Caki2 (cell line): Measurements from ENCODE around the gene ARMC9. TPM values are rescaled to one million over a fixed set of nuclear protein-coding genes. Genes with fewer than 3 reads are reported as not detected.
"Not testable (repeated sequence)": the region's sequence is repeated elsewhere in the genome, so short reads cannot be mapped to it uniquely, and the experiment has no call there.

Source experiments
- DNase-seq: peaks from one replicate; pipeline ENCODE4 v3.0.0-alpha.2; 2015; ENCODE audit warnings: low read depth
- in situ Hi-C: cut with HindIII; loops from 2 replicates; pipeline ENCODE4 v1.10.0; 2016; ENCODE audit warnings: low sequenced_read_pairs, low pct_unique_long_range_greater_than_20kb, mixed read lengths
- total RNA-seq: library from RNA; depleted of rRNA; stranded (reverse); fragments of >200 nt; shearing (Covaris generic); gene quantifications from 2 replicates; pipeline ENCODE4 v1.2.3, GENCODE V29; 2014; ENCODE audit warnings: low replicate concordance

ARMC9 gene
- total RNA-seq, 1 experiment from 2014 or later, result 39.8 TPM

DNA sequence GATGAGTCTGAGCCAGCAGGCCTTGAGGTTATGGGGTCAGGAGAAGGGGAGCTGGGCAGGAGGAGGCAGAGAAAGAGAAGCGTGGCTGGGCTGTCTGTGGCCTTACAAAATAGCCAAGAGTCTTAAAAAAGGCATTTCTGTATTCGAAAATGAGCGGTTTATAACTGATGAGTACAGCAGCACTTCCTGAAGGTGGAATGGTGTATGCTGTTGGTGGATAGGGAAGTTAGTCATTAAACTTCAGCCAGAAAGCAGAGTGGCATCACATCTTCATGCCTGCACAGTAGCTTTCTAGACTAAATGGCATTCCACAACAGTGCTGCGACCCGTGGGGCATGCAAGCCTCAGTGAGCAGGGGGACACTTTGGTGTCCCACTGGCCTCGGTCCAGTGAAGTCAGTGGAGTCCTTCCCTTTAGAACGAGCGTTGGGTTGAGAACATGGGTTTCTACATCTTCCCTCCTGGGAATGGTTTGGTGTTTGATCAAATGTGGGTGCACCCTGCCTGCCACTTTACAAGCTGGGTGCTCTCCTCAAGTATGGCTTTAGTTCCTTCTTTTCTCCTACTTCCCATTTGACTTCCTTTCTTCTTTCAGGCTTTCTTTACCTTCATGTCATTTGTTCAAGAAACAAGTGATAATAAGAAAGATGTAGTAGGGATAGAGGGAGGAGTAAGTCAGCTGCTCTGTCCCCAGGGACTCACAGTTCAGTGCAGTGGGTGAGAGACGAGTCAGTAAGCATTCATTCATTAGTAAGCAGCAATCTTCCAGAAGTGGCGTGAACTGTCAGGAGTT, 96.3 kb downstream of the ARMC9 start:
- no peak for DNase-seq
- in situ Hi-C loops, result no loop called here

DNA sequence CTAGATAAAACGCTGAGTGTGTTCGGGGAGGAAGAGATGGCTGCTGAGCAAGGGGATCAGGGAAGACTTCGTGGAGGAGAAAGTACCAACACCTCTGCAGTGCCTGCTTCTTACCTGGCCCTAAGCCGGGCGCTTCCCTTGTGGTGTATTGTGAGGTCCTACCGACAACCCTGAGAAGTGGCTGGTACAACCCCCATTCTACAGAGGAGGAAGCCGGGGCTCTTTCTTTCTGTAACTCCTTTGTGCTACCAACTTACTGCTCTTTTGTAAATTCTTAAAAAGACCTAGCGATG, 96.9 kb downstream of the ARMC9 start:
- no peak for DNase-seq
- in situ Hi-C loops, result no loop called here

DNA sequence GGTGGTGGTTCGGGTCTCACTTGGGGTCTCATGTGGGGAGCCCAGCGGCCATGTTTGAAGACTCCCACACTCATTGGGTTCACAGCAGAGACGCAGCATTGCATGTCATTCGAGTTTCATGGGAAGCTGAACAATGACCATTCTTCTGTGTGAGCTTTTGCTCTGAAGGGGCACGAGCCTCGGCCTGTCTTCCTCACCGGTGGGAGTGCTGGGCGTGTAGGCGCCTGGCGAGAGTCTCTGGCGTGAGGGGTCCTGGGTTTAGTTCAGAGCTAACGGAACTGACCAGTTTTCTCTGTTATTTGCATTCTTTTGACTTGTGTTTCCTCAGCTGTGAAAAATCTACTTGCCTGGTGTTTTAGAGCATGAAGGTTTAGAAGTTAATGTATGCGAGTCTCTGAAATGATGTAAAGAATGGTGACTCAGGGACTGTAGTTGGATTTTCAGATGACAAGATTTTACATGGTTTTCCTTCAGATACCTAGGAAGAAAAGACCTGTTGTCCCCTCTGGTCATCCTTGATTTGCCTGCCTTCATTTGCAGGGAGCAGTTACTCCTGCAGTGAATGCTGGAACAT, 98.1 kb downstream of the ARMC9 start:
- in situ Hi-C loops, result no loop called here
- DNase-seq, result no peak

DNA sequence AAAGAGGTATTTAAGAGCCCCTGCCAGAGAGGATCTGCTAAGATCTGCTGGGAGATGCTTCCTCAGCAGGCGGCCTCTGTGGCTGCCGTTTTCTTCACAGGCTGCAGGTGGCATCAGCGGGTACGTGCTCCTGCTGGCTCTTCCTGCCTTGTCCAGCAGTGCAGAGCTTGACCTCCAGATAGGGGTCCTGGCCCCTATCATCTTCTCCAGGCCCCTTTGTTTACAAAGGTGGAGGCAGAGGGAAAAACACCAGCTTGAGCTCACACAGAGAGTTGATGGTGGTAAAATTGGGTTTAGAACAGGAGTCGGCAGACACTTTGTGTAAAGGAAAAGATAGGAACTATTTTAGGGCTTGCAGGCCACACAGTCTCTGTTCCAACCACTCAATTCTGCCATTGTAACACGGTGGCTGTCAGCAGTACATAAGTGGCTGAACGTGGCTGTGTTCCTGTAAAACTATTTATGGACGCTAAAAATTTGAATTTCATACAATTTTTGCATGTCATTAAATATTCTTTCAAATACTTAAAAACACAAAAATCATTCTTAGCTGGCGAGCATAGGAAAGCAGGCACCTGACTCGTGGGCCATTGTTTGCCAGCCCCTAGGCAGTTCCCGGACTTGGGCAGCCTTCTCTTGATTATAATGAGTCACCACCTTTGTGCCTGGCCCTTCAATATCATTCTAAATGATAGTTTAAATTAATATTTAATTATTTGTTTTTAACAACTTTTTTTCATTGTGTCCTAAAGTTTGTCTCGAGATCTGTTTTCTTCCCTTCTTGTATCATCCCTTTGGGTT, 98.9 kb downstream of the ARMC9 start:
- in situ Hi-C loops, result no loop called here

DNA sequence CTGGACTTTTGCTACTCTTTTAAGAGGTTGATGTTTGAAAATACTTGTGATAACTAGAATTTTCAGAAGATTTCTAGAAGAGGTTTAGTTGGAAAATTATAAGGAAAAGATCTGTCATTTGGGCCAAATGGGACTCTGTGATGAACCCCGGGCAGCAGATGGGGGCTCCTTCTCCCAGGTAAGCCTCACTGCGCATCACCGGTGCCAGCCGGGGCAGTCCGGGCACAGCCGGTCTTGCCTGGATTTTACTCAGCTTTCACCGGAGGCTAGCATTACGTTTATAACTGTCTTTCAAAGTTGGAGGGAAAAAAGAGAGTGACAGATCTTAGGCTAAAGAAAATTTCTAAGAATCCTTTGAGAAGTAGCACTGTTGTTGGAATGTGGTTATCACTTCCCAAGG, 99.7 kb downstream of the ARMC9 start:
- in situ Hi-C loops, result no loop called here
- no peak for DNase-seq

More for the DNA sequence above, 98.9 kb downstream of the ARMC9 start:
- DNase-seq, result peak; percentile 61

DNA sequence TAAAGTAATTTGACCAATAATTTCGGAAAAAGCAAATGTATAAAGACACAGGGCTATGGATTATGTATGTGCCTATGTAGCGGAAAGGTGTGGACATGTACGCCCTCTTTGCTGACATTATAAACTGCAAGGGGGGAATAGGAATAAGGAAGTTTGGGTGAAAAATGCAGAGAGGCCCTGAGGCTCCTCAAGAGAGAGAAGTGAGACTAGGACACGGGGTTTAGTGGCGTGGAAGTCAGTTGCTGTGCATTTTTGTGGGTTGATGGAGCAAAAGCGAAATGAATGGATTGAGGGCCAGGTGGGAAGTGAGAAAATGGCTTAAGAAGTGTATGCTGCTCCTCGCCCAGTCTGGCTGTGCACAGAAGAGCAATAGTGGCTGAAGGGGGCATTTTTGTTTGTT, 100.8 kb downstream of the ARMC9 start:
- in situ Hi-C loops, result no loop called here

DNA sequence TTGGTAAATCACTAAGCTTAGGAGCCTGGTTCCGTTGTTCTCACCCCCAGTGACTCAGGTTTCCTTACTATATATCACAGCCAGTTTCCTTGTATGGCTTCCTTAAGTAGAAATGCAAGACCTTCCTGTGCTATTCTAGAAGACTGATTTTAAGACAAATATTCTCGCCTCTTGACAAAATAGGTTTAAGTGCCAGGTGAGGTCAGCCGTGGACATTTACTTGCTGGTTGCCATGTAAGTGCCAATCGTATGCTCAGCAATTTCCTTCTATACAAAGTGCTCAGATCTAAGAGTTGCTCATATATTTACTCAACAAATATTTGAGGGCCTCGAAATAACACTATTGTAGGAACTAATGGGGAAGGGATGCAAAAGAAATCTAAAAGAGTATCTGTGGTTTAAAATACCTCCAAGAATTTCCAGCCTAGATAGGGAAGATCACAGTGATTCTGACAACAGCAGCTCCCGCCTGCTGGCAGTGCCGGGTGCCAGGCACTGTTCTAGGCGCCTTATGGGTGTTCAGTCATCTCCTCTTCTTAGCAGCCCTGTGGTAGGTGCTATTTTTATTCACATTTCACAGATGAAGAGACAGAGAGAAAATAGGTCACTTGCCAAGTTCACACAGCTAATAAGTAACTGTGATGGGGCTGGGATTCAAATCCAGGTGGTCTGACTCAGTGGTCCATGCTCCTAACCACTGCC, 101.7 kb downstream of the ARMC9 start:
- peak; percentile 88 for DNase-seq
- in situ Hi-C loops, result no loop called here

More for the DNA sequence above, 100.8 kb downstream of the ARMC9 start:
- DNase-seq, result no peak

DNA sequence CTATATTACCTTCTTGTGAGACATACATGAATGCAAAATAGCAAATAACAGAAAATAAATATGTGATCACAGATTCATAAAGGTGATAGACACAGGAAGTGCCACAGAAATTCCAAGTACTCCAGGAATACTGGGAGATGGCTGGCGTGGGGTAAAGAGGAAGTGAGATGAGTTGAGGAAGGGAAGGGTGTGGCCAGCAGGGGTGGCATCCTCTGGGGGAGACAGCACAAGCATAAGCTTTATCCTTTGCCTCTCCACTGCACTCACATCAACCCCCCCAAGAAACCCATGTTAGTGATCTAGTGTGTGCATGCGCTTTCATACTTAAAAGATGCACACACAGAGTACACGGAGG, 102.3 kb downstream of the ARMC9 start:
- no peak for DNase-seq
- in situ Hi-C loops, result no loop called here

DNA sequence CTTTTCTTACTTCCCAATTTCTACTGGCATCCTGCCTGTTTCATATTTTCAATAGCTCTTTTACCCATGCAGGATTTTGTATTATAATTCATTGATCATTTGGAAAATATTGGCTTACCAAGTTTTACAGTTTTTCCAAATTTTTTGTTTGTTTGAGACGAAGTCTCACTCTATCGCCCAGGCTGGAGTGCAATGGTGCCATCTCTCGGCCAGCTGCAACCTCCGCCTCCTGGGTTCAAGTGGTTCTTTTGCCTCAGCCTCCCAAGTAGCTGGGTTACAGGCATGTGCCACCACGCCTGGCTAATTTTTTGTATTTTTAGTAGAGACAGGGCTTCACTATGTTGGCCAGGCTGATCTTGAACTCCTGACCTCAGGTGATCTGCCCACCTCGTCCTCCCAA, 105.8 kb downstream of the ARMC9 start:
- DNase-seq, in situ Hi-C loops: not testable (repeated sequence)

DNA sequence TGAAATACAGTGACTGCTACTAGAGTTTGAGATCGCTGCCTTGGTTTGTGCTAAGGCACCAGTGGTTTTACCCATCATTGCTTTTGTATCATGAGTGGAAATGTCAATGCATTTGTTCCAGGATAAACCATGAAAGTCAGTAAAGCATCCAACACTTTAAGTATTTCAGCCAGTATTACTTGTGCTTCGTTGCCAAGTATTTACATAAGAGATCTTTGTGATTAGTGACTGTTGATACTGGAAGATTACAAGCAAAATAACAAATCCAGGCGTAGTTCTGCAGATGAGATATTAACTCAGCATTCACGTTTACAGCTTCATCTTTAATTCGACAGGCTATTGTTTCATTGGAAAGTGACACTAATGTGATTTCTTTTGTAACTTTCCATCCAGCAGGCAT, 106.8 kb downstream of the ARMC9 start:
- in situ Hi-C loops, result no loop called here
- DNase-seq, result peak; percentile 83

DNA sequence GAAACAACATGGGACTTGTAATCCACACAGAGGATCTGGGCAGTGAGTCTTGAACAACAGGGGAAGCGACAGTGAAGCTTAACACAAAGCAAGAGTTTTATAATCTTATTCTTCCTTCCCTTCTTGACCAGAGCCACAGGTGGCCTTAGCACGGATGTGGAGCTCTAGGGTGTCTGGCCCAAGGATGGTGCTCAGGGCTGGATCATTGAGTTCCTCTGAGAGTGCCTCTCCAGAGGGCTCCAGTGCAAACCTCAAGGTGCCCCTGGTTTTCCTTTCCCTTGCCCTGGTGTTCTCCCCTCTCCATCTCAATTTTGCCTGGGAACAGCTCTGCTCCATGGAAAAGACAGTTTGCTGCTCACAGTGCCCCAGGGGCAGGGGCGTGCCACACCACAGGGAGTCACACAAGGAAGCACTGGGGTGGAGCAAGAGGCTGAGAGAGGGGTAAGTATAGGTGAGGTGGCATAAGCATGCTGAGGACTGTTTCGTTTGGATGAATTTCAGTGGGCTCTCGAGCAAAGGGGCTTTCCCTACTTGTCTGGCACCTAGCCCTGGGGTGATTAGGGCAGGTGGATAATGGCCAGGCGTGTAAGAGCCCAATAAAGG, 108.5 kb downstream of the ARMC9 start:
- in situ Hi-C loops, result no loop called here
- DNase-seq, result peak; percentile 88

DNA sequence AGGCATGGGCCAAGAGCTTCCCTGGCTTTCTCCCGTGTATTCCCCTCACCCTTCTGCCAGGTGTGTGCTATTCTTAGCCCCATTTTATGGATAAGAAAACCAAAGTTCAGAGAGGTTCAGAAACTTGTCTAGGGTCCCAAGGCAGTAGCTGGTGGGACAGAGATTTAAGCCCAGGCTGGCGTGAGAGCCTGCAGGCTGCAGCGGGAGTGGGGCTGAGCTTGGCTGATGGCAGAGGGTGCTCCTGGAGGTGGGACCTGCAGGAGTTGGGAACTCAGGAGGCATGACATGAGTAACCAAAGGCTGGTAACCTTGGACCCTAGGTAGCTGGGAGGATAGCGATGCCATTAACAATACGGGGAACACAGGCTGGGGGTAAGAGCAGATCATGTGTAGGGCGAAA, 109.8 kb downstream of the ARMC9 start:
- in situ Hi-C loops, result no loop called here
- DNase-seq, result no peak

DNA sequence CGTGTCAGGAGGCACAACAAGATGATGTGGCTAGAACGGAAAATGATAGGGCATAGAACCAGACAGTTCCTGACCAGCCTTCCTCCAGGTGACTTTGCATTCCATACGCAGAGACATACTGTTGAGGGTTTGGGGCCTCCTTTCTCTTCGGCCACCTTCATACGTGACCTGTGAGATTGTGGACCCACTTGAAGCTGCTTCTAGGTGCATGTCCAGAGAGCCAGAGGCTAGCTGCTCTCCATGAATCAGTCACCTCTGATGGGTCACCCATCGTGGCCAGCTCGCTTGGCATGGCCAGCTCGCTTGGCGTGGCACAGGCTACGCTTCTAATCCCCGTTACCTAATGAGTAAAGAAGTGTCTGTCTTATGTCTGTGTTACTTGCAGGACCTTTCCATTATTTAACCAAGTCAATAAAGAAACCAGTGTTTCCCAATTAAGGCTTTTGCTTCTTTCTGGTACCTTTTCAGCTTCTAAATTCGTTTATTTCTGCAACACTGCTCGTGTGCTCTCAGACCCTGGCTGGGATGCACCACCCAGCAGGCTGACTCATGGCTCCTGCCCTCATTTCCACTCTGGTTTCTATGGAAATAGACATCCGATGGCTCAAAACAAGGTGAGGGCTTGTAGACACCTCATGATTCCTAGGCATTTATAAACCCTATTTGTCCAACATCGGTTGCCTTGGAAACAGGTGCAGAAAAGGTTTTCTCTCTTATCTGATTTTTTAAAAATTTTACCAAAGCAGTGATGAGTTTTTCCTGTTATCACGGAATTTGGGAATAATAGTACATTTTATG, 110.4 kb downstream of the ARMC9 start:
- in situ Hi-C loops, result no loop called here
- DNase-seq, result peak; percentile 79

DNA sequence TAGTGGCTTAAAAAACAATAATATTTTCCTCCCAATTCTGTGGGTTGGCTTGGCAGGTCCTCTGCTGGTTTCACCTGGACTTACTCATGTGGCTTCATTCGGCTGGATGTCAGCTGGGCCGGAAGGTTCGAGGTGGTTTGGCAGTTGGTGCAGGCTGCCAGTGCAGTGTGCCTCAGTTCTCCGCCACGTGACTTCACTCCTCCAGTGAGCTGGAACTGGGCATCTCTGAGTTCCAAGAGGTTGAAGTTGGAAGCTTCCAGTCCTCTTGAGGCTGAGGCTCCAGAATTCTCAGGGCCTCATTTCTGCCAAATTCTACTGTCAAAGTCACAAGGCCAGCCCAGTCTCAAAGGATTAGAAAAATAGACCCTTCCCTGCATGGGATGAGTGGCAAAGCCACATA, 113.6 kb downstream of the ARMC9 start:
- no peak for DNase-seq
- in situ Hi-C loops, result no loop called here

DNA sequence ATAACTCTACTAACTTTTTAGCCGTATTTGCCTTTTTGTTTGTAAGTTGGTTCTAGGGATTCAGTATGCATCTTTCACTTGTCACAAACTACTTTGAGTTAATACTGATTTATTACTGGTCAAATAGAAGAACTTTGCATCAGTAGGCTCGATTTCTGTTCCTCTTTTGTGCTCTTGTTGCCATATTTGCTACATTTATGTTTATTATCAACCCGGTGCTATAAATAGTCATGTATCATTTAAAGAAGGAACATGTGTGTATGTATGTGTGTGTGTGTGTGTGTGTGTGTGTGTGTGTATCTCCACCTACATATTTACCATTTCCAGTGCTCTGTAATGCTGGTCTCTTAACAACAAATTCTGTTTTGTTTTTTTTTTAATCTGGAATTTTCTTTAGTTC, 117.5 kb downstream of the ARMC9 start:
- in situ Hi-C loops, result no loop called here

DNA sequence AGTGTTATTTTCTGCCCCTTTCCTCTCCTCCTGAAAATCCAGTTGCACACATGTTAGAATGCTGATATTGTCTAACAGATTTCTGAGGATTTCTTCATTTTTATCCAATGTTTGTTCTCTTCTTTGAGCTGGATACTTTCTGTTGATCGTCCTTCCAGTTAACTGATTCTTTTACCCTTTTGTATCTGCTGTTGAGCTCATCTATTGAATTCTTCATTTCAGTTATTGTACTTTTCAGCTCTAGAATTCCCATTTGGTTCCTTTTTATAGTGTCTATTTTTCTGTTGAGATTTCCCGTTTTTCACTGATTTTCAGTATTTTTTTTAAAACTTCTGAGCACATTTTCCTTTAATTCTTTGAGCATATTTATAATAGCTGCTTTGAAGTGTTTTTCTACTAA, 119.1 kb downstream of the ARMC9 start:
- in situ Hi-C loops, result no loop called here

More for the DNA sequence above, 117.5 kb downstream of the ARMC9 start:
- no peak for DNase-seq

DNA sequence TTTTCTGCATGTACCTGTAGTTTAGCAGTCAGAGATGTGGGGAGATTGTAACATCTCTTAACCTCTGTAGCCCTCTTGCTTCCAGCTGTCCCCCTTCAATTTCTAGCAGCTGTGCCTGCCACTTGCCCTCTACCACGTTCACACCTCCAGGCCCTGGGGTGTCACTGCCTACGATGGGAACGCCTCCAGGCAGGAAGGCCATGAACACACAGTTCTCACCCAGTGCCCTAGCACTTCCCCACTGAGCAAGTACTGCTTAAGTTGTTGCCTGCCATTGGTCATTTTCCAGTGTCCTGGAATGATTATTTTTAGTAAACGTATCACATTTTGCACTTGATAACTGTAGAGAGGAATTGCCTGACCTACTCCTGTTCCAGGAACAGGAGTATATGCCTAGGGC, 120.0 kb downstream of the ARMC9 start:
- in situ Hi-C loops, result no loop called here

More for the DNA sequence above, 119.1 kb downstream of the ARMC9 start:
- no peak for DNase-seq

DNA sequence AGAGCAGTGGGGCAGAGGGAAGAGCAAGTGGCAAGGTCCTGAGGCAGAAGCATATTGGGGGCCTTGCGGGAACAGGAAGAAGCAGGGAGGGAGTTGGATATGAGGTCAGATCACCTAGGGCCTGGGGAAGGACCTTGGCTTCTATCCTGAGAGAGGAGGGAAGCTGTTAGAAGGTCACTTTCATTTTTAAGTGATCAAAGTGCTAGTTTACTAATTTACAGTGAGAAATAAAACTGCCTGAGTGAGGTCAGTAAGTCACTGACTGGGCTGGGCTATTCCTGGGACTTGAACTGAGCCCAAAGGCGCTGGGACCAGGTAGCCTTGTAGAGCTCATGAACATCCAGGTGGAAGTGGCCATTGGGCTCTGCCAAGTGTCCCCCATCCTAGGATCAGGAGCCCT, 120.5 kb downstream of the ARMC9 start:
- no peak for DNase-seq
- in situ Hi-C loops, result no loop called here

More for the DNA sequence above, 120.0 kb downstream of the ARMC9 start:
- no peak for DNase-seq
